SK-N-MC (cell line): ENCODE data around the gene RCAN1.

ENCODE experiments used
- EZH2 ChIP-seq: fragments of 200-600 bp; sonication (generic); IDR thresholded peaks from one replicate; pipeline ENCODE4 v1.6.1; 2017; ENCODE audit warnings: antibody characterized with exemption
- FOXP2 ChIP-seq: optimal IDR thresholded peaks from 2 replicates; pipeline ENCODE3; 2011; ENCODE audit warnings: mild to moderate bottlenecking, moderate library complexity; ENCODE audit not compliant: insufficient read depth; ENCODE audit errors: extremely low read length, control extremely low read depth
- POLR2AphosphoS5 ChIP-seq: IDR thresholded peaks from 2 replicates; pipeline ENCODE4 v1.6.1; 2012; ENCODE audit warnings: mild to moderate bottlenecking, low read depth, low read length, borderline replicate concordance

DNA sequence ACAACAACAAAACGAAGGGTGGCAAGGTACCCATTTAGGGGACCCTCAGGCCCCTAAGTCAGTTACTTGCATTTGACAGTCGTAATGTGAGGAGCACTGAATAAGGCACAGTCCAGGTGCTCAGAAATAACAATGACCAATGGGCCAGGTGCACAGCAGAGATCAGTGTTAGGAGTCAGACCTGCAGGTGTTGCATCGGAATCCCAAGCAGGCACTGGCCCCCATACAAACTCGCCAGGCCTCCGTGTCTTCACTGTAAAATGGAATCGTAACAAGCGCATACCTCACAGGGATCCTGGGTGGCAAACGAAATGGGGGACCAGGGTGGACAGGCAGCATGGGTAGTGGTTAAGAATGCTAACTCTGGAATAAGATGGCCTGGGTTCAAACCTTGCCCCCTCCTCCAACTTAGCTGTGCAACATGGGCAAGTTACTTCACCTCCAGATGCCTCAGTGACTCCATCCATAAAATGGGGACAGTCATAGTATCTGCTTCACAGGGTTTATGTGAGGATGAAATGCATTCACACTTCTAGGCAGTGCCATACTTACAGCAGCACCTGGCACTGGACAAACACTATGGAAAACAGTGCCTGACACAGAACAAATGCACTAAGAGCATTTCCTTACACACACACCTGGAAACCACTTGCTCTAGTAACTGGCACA, 20.2 kb downstream of the RCAN1 start:
- TF ChIP-seq EZH2 (no peak), POLR2AphosphoS5 (no peak), FOXP2 (no peak)
